Stimulated activated effector memory CD8-positive, alpha-beta T cell treated with anti-CD3 and anti-CD28 coated beads, Interleukin-12 subunit alpha, Interleukin-12 subunit beta, amount 100 ng/mL, for 72 hours (primary cell): ENCODE measurements around the gene ANKRA2.

ENCODE experiments used
- ATAC-seq: fragments of 150-1000 bp; cut with Tn5 transposase; 2 replicates; pipeline ENCODE4 v1.10.0; 2021
- DNase-seq, 2 donors: peaks; one replicate each; pipeline ENCODE4 v3.0.0; 2021 to 2022; ENCODE audit warnings: low spot score in 2 of 2
- H3K27ac Mint-ChIP-seq: one replicate; pipeline ENCODE4 v1.8.0; 2022; ENCODE audit warnings: mild to moderate bottlenecking, mixed read lengths
- H3K36me3 Mint-ChIP-seq: one replicate; pipeline ENCODE4 v1.8.0; 2022; ENCODE audit warnings: mild to moderate bottlenecking, mixed read lengths
- H3K4me1 Mint-ChIP-seq: one replicate; pipeline ENCODE4 v1.8.0; 2022; ENCODE audit warnings: mixed read lengths
- H3K4me3 Mint-ChIP-seq: one replicate; pipeline ENCODE4 v1.8.0; 2022; ENCODE audit warnings: mild to moderate bottlenecking, mixed read lengths
- H3K9me3 Mint-ChIP-seq: one replicate; pipeline ENCODE4 v1.8.0; 2022; ENCODE audit warnings: mixed read lengths

Gene ANKRA2

GRCh38 chr5:73565139-73565968, at the start of gene ANKRA2, which contains the start of gene UTP15:
Gene ANKRA2 (minus strand): TSS chr5:73565639. CDS start chr5:73562881, 2,758 bp downstream.
Gene UTP15 (plus strand): TSS chr5:73565743. CDS start chr5:73567345, 1,602 bp downstream.
- ATAC-seq (peak; percentile 97), DNase-seq (peak; percentile 96 to 99)
- H3K4me3 Mint-ChIP-seq, result peak within 1 kb of the TSS; percentile 93
- H3K4me1 Mint-ChIP-seq, result peaks cover 21% of the 10 kb centered on the region
- peaks cover 63% of the 10 kb centered on the region for H3K36me3 Mint-ChIP-seq
- H3K27ac Mint-ChIP-seq, result peak within 1 kb of the TSS; percentile 99
- H3K9me3 Mint-ChIP-seq, result no peaks in the 10 kb centered on the region

GRCh38 chr5:73615085-73615484, 49.6 kb upstream of the ANKRA2 start:
- no peak overlapping the region for H3K4me3 Mint-ChIP-seq
- ATAC-seq (no peak), DNase-seq (no peak)
- H3K36me3 Mint-ChIP-seq, result no peaks in the 10 kb centered on the region
- no peak overlapping the region for H3K27ac Mint-ChIP-seq
- H3K9me3 Mint-ChIP-seq, result no peaks in the 10 kb centered on the region
- H3K4me1 Mint-ChIP-seq, result no peaks in the 10 kb centered on the region

GRCh38 chr5:73612799-73613198, 47.4 kb upstream of the ANKRA2 start:
- Mint-ChIP-seq H3K4me3 (no peak overlapping the region), H3K4me1 (no peaks in the 10 kb centered on the region), H3K9me3 (no peaks in the 10 kb centered on the region), H3K36me3 (no peaks in the 10 kb centered on the region), H3K27ac (no peak overlapping the region)
- no peak for DNase-seq
- no peak for ATAC-seq

- ATAC-seq (no peak), DNase-seq (no peak)
- no peaks in the 10 kb centered on the region for H3K9me3 Mint-ChIP-seq
- no peaks in the 10 kb centered on the region for H3K4me1 Mint-ChIP-seq
- no peaks in the 10 kb centered on the region for H3K36me3 Mint-ChIP-seq
- no peak overlapping the region for H3K4me3 Mint-ChIP-seq
- H3K27ac Mint-ChIP-seq, result no peak overlapping the region
Measured at GRCh38 chr5:73607228-73607627, 41.8 kb upstream of the ANKRA2 start.

GRCh38 chr5:73606206-73606753, 40.8 kb upstream of the ANKRA2 start:
- no peak for DNase-seq
- Mint-ChIP-seq H3K4me3 (no peak overlapping the region), H3K36me3 (no peaks in the 10 kb centered on the region), H3K9me3 (peaks cover 3% of the 10 kb centered on the region), H3K4me1 (no peaks in the 10 kb centered on the region), H3K27ac (no peak overlapping the region)
- no peak for ATAC-seq

GRCh38 chr5:73605223-73606087, 40.0 kb upstream of the ANKRA2 start:
- ATAC-seq, result no peak
- Mint-ChIP-seq H3K36me3 (no peaks in the 10 kb centered on the region), H3K4me3 (no peak overlapping the region), H3K27ac (no peak overlapping the region), H3K9me3 (peaks cover 3% of the 10 kb centered on the region), H3K4me1 (no peaks in the 10 kb centered on the region)
- no peak for DNase-seq

- Mint-ChIP-seq H3K4me3 (no peak overlapping the region), H3K9me3 (peaks cover 3% of the 10 kb centered on the region), H3K27ac (no peak overlapping the region), H3K4me1 (no peaks in the 10 kb centered on the region), H3K36me3 (no peaks in the 10 kb centered on the region)
- DNase-seq (no peak), ATAC-seq (no peak)
Measured at GRCh38 chr5:73603998-73604397, 38.6 kb upstream of the ANKRA2 start.

GRCh38 chr5:73599380-73599779, 33.9 kb upstream of the ANKRA2 start:
- DNase-seq (no peak), ATAC-seq (no peak)
- Mint-ChIP-seq H3K9me3 (peaks cover 3% of the 10 kb centered on the region), H3K36me3 (no peaks in the 10 kb centered on the region), H3K4me3 (no peak overlapping the region), H3K27ac (no peak overlapping the region), H3K4me1 (no peaks in the 10 kb centered on the region)

- no peak overlapping the region for H3K27ac Mint-ChIP-seq
- H3K36me3 Mint-ChIP-seq, result no peaks in the 10 kb centered on the region
- ATAC-seq (no peak), DNase-seq (no peak)
- H3K4me1 Mint-ChIP-seq, result no peaks in the 10 kb centered on the region
- peaks cover 2% of the 10 kb centered on the region for H3K9me3 Mint-ChIP-seq
- H3K4me3 Mint-ChIP-seq, result no peak overlapping the region
Measured at GRCh38 chr5:73596705-73597328, 31.4 kb upstream of the ANKRA2 start.

GRCh38 chr5:73592551-73592950, 27.1 kb upstream of the ANKRA2 start:
- no peak overlapping the region for H3K4me3 Mint-ChIP-seq
- H3K9me3 Mint-ChIP-seq, result no peaks in the 10 kb centered on the region
- H3K36me3 Mint-ChIP-seq, result no peaks in the 10 kb centered on the region
- ATAC-seq (no peak), DNase-seq (no peak)
- no peak overlapping the region for H3K27ac Mint-ChIP-seq
- no peaks in the 10 kb centered on the region for H3K4me1 Mint-ChIP-seq

GRCh38 chr5:73591698-73592501, 26.5 kb upstream of the ANKRA2 start:
- Mint-ChIP-seq H3K4me3 (no peak overlapping the region), H3K9me3 (no peaks in the 10 kb centered on the region), H3K36me3 (no peaks in the 10 kb centered on the region), H3K4me1 (no peaks in the 10 kb centered on the region), H3K27ac (no peak overlapping the region)
- ATAC-seq (no peak), DNase-seq (no peak)

GRCh38 chr5:73591102-73591695, 25.8 kb upstream of the ANKRA2 start:
- Mint-ChIP-seq H3K4me3 (no peak overlapping the region), H3K27ac (no peak overlapping the region), H3K4me1 (no peaks in the 10 kb centered on the region), H3K9me3 (no peaks in the 10 kb centered on the region), H3K36me3 (no peaks in the 10 kb centered on the region)
- ATAC-seq (peak; percentile 71), DNase-seq (peak; percentile 36 to 70)

GRCh38 chr5:73587923-73588322, 22.5 kb upstream of the ANKRA2 start:
- ATAC-seq, result peak; percentile 33
- Mint-ChIP-seq H3K9me3 (no peaks in the 10 kb centered on the region), H3K36me3 (no peaks in the 10 kb centered on the region), H3K4me3 (no peak overlapping the region), H3K4me1 (no peaks in the 10 kb centered on the region), H3K27ac (no peak overlapping the region)
- no peak for DNase-seq
